T-helper 1 cell treated with Interleukin-12 subunit alpha and Interleukin-12 subunit beta and Interleukin-4 antibody, amounts not matched to agents 30 ng/mL and 1 ng/mL, for 36 hours (primary cell): ENCODE measurements around the gene PTPRN. TPM values are rescaled to one million over a fixed set of nuclear protein-coding genes. Genes with fewer than 3 reads are reported as not detected.
"Not testable (repeated sequence)": the region's sequence is repeated elsewhere in the genome, so short reads cannot be mapped to it uniquely, and the experiment has no call there.

ENCODE experiments used
- intact Hi-C: fragments of 100-400 bp; cut with micrococcal nuclease; formaldehyde crosslinking; loops from one replicate; pipeline ENCODE4 v1.15.1; 2024
- total RNA-seq: library from RNA; stranded (reverse); gene quantifications from 2 replicates; pipeline ENCODE4 v1.2.3, GENCODE V29; 2022

The PTPRN gene
- total RNA-seq, 1 donor from 2014 or later, result not detected

DNA sequence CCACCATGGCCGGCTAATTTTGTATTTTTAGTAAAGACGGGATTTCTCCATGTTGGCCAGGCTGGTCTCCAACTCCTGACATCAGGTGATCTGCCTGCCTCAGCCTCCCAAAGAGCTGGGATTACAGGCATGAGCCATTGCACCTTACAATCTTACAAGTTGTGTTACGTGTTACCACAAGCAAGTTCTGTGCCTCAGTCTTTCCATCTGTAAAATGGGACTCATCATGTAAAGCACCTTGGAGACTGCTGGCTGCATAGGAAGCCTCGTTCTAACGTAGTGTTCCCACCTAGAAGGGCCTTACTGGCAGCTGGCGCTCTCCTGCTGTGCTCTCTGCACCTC, 20.0 kb downstream of the PTPRN start:
- intact Hi-C loops, result no loop called here

DNA sequence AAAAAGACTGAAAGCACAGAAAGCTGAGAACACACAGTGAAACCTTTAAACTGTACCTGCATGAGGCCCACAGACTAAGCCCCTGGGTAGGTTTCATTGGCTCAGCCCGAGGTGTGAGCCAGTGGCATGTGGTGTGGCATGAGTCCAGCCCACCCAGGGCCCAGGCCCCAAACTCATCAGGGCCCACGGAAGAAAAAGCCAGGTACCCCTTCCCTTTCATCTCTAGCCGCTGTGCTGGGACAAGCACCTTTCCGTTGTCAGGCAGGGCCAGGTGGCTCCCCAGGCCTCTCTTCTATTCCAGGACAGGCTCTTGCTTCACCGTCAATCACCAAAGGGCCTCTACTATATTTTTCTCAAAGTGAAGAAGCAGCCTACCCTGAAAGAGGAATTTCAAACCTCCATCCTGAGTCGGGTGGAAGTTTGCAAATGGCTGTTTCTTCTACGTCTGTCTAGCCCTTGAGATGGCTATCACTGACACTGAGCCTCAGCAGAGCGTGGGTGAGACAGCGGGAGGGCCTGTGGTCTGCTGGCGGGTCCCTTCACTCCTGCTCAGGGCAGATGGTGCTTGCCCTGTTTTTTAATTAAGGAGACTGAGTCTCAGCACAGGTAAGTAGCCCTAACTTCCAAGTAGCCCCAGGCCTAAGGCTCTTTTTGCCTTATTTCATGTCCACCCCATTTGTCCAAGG, 21.5 kb downstream of the PTPRN start:
- intact Hi-C loops, result no loop called here

DNA sequence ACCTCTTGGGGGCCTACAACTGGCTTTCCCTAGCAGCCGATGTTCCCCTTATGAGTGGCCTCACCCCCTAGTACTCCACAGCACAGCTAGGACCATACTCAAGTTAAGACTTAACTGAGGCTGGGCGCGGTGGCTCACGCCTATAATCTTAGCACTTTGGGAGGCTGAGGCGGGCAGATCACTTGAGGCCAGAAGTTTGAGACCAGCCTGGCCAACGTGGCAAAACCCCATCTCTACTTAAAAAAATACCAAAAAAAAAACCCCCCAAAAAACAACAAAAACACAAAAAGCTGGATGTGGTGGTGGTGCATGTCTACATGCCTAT, 22.1 kb downstream of the PTPRN start:
- intact Hi-C loops, result not testable (repeated sequence)

GRCh38 chr2:219286436-219287115, 22.6 kb downstream of the PTPRN start:
- intact Hi-C loops, result no loop called here

DNA sequence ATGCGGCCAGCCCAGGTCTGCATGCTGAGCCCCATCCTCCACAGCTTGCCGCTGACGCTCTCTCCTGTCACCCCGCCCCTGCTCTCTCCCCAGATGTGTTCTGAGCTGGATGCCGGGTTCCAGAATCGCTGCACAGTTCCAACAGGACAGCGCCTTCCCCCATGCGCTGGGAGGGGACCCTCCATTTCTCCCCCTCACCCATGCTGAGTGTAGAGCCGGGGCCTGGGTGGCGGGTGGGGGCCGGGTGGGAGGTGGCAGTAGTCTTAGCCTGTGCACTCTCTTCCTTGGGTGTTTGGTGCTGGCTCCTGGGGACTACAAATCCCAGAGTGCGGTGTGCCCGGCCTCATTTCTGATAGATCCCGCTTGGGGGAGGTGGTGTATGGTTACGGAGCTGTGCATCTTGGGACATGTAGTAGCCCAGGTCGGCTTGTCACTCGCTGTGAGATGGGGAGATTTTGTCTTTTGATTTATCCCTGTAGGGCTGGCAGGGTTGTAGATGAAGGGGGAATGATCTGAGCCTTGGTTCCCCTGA, 23.2 kb downstream of the PTPRN start:
- intact Hi-C loops, result no loop called here

- intact Hi-C loops, result no loop called here
These were observed 23.8 kb downstream of the PTPRN start for GRCh38 chr2:219285373-219285735.

DNA sequence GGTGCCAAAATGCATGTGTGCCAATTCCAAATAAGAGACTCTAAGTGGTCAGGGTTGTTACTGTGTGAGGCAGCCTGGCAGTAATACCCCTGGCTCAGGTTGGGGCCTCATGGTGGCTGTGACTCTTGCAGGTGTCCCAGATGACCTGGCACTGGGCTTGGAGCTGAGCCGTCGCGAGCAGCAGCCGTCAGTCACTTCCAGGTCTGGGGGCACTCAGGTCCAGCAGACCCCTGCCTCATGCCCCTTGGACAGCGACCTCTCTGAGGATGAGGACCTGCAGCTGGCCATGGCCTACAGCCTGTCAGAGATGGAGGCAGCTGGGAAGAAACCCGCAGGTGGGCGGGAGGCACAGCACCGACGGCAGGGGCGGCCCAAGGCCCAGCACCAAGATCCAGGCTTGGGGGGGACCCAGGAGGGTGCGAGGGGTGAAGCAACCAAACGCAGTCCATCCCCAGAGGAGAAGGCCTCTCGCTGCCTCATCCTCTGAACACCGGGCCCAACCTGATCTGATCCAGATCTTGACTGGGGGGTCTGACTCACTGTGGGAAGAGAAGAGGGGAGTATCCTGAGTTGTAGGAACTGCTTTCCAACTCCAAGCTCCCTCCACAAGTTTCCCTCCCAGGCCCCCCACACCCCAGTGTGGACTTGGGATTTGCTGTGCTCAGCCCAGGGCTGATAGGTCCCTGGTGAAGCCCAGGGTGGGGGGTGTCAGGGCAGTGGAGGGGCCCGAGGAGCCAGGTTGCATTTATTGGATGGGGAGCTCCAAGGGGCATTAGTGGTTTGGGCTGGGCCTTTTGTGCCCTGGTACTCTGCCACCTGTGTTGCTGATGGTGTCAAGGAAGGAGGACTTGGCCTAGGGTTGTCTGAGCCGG, 24.5 kb downstream of the PTPRN start:
- intact Hi-C loops, result no loop called here

DNA sequence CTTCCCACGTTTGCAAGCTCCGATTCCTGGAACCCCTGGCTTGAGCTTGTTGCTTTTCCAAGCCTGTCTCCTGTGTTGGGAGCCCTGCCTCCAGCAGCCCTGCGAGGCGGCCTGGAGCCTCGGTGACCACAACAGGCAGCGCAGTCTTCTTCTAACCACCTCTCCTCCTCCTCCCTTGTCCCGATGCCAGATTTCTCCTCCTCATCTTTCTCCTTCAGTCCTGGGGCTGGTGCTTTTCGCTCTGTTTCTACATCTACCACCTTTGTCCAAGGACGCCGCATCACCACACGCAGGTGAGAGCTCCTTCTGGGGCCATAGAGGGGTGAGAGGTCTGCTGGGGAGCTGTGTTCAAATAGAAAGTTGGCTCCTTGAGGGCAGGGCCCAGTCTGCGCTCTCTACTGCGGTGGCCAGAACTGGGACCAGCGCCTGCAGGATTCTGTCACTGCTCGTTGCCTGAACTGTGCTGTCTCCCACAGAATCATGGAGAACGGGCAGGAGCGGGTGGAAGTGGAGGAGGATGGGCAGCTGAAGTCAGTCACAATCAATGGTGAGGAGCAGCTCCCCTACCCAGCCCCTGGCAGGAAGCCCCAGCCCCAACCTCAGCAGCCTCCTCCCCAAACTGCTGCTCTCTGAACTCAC, 26.1 kb downstream of the PTPRN start:
- intact Hi-C loops, result no loop called here

DNA sequence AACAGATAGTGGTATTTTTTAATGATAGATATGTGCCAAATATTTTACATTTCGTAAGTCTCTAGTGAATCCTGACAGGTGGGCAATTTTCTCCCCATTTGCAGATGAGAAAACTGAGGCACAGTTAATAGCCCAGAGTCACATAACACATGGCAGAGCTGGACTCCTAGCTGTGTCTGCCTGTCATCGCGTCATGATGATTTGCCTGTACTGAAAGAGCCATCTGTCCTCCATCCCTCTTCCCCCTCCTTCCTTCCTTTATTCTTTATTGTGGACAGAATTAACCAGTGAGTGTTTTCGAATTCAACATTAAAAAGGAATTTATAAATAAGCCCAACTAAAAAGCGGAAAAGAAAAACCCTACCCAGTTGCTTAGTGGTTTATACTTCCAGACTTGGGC, 26.8 kb downstream of the PTPRN start:
- intact Hi-C loops, result no loop called here

- intact Hi-C loops, result no loop called here
These were observed 27.6 kb downstream of the PTPRN start for GRCh38 chr2:219281588-219281987.

DNA sequence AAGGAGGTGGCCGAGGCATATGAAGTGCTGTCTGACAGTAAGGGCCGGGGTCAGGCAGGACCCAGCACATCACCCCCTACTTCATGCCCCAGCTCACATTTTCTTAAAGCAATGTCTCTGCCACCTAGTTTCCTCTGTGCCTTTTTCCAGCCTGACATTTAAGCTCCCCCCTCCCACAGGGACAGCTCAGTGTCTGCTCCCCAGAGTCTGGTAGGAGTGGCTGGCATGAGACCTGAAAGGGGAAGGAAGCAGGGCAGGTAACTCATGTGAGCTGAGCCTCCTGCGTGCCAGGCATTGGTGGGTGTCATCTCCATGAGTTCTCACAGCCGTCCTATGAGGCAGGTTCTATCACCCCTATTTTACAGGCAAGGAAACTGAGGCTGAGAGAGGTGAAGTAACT, 28.6 kb downstream of the PTPRN start:
- intact Hi-C loops, result no loop called here

DNA sequence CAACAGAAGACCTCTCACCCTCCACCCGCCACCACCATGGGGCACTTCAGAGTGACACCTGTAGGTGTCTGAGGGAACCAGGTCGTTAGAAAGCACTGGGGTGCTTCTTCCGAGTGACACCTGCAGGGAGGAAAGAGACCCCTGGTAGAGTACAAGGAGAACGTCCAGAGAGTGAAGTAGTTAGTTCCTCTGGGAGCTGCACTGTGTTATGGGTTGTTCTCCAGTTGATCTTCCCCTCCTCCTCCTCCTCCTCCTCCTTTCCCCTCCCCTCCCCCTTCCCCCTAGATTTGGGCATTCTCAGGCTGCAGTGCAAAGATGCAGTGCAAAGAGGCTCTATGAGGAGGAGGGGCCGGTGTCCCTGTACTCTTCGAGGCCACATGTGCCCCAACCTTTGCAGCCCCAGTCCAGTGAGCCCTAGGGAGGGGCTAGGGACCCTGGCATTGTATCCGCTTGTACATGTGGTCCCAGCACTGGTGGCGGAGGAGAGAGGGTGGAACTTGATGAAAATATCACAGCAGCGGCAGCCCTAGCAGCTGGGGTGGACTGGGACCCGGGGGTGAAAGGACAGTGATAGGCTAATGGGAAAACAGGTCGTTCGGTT, 29.2 kb downstream of the PTPRN start:
- intact Hi-C loops, result loop anchor here (1.0 to 5.0 kb wide), 20 partner anchors 15 to 1010 kb away; partner anchors contain the start of genes AAMP, ABCB6, ANKZF1 and ATG9A

- intact Hi-C loops, result loop anchor here (1.0 to 5.0 kb wide), 20 partner anchors 16 to 1009 kb away; partner anchors contain the start of genes AAMP, ABCB6, ANKZF1 and ATG9A
These were observed 29.9 kb downstream of the PTPRN start, which contains the start of gene DNAJB2 for GRCh38 chr2:219279151-219279915. DNAJB2 (plus strand) TSS chr2:219279366; CDS start chr2:219279834, 468 bp downstream.

DNA sequence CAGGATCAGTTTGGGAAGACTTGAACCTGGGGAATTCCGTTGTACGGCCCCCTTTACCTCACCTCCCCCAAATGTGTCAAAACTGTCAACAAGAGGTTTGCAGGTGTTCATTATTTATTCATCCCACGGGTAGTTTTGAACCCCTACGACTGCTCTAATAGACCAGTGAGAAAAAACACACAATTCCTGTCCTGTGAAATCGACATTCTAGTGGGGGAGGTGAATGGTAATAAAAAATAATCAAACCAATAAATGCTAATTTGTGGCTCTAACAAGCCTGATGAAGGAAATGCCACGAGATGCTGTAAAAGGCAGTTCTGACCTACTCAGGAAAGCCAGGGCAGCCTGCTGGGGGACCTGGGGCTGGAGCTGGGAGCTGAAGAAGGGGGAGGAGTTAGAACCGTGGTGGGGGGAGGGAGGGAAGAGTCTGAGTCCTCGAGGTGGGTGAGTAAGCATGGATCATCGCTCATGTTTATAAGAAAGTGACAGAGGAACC, 30.5 kb downstream of the PTPRN start:
- intact Hi-C loops, result loop anchor here (1.0 to 5.0 kb wide), 20 partner anchors 17 to 1008 kb away; partner anchors contain the start of genes AAMP, ABCB6, ANKZF1 and ATG9A

DNA sequence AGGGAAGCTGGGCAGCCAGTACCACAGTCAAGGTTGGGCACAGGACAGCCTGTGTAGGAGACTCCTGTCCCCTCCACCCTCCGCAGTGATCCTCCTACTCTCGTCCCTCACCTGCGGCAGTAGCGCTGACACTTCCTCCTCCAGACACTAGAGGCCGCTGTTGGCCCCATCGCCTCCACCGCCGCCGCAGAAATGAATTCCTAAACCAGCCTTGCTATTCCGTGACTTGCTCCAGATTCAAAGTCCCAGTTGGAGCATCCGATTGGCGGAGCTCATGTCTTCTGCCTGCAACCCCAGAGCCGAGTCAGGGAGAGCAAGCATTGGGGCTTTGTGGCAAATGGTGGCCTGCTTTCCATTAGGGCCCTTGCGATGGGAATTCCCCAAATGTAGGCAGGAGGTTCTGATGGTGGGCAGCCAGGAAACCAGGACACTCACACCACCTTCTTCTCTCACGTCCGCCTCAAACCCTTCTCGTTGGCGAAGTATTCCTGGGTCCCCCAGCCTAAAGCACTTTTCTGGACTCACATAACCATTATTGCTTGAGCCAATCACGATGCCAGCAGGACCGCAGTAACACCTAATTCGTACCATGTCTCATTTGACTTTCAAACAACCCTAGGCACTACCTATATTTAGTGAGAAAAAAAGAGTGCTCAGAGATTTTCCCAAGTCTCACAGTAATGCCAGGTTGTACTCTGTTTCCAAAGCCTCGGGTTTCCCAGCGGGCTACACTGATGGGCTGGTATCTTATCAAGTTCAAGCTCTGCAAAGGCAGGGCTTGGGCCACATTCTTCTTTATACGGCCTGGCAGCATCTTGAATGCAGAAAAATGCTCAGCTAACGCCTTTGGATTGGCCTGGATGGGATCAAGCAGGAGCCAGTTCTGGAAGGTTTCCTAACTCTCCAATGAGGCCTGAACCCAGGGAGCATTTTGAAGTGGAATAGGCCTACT, 31.2 kb downstream of the PTPRN start:
- intact Hi-C loops, result loop anchor here (2.0 to 5.0 kb wide), 2 partner anchors 264 to 879 kb away; partner anchors contain the start of genes CHPF, CTDSP1 and TMEM198

- intact Hi-C loops, result no loop called here
These were observed 34.8 kb downstream of the PTPRN start for GRCh38 chr2:219274361-219274921.

DNA sequence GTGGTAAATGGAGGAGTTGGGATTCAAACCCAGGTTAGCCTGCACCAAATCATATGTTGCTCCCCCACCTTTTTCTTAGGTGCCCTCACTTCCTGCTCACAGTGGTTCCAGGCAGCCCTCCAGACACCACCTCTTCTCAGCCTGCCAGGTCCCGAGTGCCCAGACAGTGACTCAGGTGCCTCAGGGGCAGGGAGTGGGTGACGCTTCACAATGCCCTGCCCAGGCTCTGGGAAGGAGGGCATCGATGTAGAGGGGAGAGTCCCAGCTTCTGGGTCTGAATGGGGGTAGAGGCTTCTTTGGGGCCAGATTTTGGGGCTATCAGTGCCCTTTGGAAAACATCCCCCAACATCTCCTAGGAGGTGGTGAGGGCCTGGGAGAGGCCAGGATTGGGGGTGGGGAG, 35.3 kb downstream of the PTPRN start:
- intact Hi-C loops, result no loop called here

- intact Hi-C loops, result no loop called here
These were observed 36.2 kb downstream of the PTPRN start for GRCh38 chr2:219272995-219273394.
